Measurements from ENCODE around the gene MYH11. TPM values are rescaled to one million over a fixed set of nuclear protein-coding genes. Genes with fewer than 3 reads are reported as not detected.

Gene MYH11
- total RNA-seq, 2 donors from 2014 or later: 0.09 to 0.29 TPM

DNA sequence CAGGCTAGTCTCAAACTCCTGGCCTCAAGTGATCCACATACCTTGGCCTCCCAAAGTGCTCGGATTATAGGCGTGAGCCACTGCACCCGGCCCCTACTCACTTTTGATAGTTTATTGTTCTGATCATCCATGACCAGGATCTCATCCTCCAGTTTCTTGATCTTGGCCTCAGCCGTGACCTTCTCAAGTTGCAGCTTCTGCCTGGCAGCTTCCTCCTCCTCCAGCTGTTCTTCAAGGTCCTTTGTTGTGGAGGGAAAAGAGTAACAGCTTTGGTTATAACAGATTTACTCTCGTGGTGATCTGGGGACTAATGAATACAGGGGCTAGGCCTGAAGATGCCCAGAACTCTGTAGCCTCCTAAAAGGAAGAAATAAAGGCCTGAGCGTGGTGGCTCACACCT is 116.9 kb downstream of the MYH11 start:
- Mint-ChIP-seq H3K27ac (no peak overlapping the region), H3K36me3 (ENCODE audit: low read depth) (no peaks in the 10 kb centered on the region), H3K4me1 (no peaks in the 10 kb centered on the region), H3K27me3 (ENCODE audit: insufficient read depth) (no peaks in the 10 kb centered on the region), H3K9me3 (no peaks in the 10 kb centered on the region), H3K4me3 (no peak overlapping the region)
- WGBS, 2 experiments (ENCODE audit: insufficient coverage in 1 of 2, insufficient read length in 1 of 2): 84% methylated on average over 5 to 6 of the region's 6 CpGs
- no peak overlapping the region for H3K9ac ChIP-seq (ENCODE audit: extremely low read depth, low read length, poor library complexity, severe bottlenecking)
- H3K27me3 ChIP-seq (ENCODE audit: control insufficient read depth, insufficient read depth, low read length, poor library complexity, severe bottlenecking): no peaks in the 10 kb centered on the region
- DNase-seq: no peak
- H3K4me1 ChIP-seq (ENCODE audit: control insufficient read depth, insufficient read depth, low read length): no peaks in the 10 kb centered on the region
- TF ChIP-seq, protein P1, sequence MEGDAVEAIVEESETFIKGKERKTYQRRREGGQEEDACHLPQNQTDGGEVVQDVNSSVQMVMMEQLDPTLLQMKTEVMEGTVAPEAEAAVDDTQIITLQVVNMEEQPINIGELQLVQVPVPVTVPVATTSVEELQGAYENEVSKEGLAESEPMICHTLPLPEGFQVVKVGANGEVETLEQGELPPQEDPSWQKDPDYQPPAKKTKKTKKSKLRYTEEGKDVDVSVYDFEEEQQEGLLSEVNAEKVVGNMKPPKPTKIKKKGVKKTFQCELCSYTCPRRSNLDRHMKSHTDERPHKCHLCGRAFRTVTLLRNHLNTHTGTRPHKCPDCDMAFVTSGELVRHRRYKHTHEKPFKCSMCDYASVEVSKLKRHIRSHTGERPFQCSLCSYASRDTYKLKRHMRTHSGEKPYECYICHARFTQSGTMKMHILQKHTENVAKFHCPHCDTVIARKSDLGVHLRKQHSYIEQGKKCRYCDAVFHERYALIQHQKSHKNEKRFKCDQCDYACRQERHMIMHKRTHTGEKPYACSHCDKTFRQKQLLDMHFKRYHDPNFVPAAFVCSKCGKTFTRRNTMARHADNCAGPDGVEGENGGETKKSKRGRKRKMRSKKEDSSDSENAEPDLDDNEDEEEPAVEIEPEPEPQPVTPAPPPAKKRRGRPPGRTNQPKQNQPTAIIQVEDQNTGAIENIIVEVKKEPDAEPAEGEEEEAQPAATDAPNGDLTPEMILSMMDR (conservative IDR thresholded peaks at IDR 0.05): no peak
- no peaks in the 10 kb centered on the region for H3K9me3 ChIP-seq (ENCODE audit: control insufficient read depth, low read length)
- H3K4me3 ChIP-seq (ENCODE audit: low read length): no peak overlapping the region
- no peak overlapping the region for H3K27ac ChIP-seq (ENCODE audit: low read depth, low read length)
- no peaks in the 10 kb centered on the region for H3K36me3 ChIP-seq (ENCODE audit: control insufficient read depth, insufficient read depth, low read length)

DNA sequence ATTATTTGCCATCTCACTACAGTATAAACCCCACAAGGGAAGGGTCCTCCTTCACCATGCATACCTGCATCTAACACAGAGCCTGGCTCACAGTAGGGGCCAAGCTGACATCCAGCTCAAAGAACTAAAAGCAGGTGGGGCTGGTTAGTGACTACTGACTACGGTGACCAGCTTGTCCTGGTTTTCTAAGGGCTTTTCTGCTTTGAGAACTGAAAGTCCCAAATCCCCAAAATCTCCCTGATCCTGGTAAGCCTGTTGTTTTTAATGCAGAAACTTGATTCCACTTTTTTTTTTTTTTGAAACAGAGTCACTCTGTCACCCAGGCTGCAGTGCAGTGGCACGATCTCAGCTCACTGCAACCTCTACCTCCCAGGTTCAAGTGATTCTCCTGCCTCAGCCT is 117.4 kb downstream of the MYH11 start:
- Histone ChIP-seq H3K36me3 (ENCODE audit: control insufficient read depth, insufficient read depth, low read length) (no peaks in the 10 kb centered on the region), H3K4me3 (ENCODE audit: low read length) (no peak overlapping the region), H3K9ac (ENCODE audit: extremely low read depth, low read length, poor library complexity, severe bottlenecking) (no peak overlapping the region), H3K27ac (ENCODE audit: low read depth, low read length) (no peak overlapping the region), H3K9me3 (ENCODE audit: control insufficient read depth, low read length) (no peaks in the 10 kb centered on the region), H3K4me1 (ENCODE audit: control insufficient read depth, insufficient read depth, low read length) (no peaks in the 10 kb centered on the region), H3K27me3 (ENCODE audit: control insufficient read depth, insufficient read depth, low read length, poor library complexity, severe bottlenecking) (no peaks in the 10 kb centered on the region)
- DNase-seq: no peak
- TF ChIP-seq, protein P1 (conservative IDR thresholded peaks at IDR 0.05): no peak
- H3K9me3 Mint-ChIP-seq: no peaks in the 10 kb centered on the region
- H3K27ac Mint-ChIP-seq: no peak overlapping the region
- no peak overlapping the region for H3K4me3 Mint-ChIP-seq
- WGBS, 2 experiments (ENCODE audit: insufficient coverage in 1 of 2, insufficient read length in 1 of 2): 88 to 96% methylated on average over 1 to 2 of the region's 2 CpGs
- H3K27me3 Mint-ChIP-seq (ENCODE audit: insufficient read depth): no peaks in the 10 kb centered on the region
- H3K4me1 Mint-ChIP-seq: no peaks in the 10 kb centered on the region
- H3K36me3 Mint-ChIP-seq (ENCODE audit: low read depth): no peaks in the 10 kb centered on the region

DNA sequence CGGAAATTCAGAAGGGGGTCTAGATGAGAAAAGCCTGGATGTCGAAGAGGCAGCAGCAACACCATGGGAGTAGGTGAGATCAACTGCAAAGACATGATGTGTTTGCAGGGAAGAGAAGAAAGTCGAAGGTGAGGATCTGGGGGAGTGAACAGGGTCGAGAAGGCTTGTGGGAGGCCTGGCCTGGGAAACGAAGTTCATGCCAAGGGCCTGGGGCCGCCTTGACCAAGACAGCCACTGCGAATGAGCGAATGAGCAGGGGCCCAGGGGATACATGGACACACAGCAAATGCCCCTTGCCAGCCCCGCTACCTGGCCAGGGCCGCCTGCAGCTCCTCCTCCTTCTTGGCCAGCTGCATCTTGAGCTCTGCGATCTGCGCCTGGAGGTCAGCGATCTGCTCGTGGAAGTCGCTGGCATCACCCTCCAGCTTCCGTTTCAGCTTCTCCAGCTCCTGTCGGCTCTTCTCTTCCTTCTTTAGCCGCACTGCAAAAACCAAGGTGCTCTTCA is 119.6 kb downstream of the MYH11 start:
- no peaks in the 10 kb centered on the region for H3K4me1 ChIP-seq (ENCODE audit: control insufficient read depth, insufficient read depth, low read length)
- Mint-ChIP-seq H3K9me3 (no peaks in the 10 kb centered on the region), H3K4me3 (no peak overlapping the region), H3K36me3 (ENCODE audit: low read depth) (no peaks in the 10 kb centered on the region), H3K27ac (no peak overlapping the region), H3K4me1 (no peaks in the 10 kb centered on the region), H3K27me3 (ENCODE audit: insufficient read depth) (no peaks in the 10 kb centered on the region)
- H3K36me3 ChIP-seq (ENCODE audit: control insufficient read depth, insufficient read depth, low read length): no peaks in the 10 kb centered on the region
- H3K9me3 ChIP-seq (ENCODE audit: control insufficient read depth, low read length): no peaks in the 10 kb centered on the region
- TF ChIP-seq, protein P1 (conservative IDR thresholded peaks at IDR 0.05): no peak
- H3K27ac ChIP-seq (ENCODE audit: low read depth, low read length): no peak overlapping the region
- H3K27me3 ChIP-seq (ENCODE audit: control insufficient read depth, insufficient read depth, low read length, poor library complexity, severe bottlenecking): no peaks in the 10 kb centered on the region
- H3K9ac ChIP-seq (ENCODE audit: extremely low read depth, low read length, poor library complexity, severe bottlenecking): no peak overlapping the region
- WGBS, 2 experiments (ENCODE audit: insufficient coverage in 1 of 2, insufficient read length in 1 of 2): 90 to 93% methylated on average over 14 to 18 of the region's 18 CpGs
- DNase-seq: no peak
- H3K4me3 ChIP-seq (ENCODE audit: low read length): no peak overlapping the region
